Measurements from ENCODE around the gene KRTAP10-5.

KRTAP10-5 gene

DNA sequence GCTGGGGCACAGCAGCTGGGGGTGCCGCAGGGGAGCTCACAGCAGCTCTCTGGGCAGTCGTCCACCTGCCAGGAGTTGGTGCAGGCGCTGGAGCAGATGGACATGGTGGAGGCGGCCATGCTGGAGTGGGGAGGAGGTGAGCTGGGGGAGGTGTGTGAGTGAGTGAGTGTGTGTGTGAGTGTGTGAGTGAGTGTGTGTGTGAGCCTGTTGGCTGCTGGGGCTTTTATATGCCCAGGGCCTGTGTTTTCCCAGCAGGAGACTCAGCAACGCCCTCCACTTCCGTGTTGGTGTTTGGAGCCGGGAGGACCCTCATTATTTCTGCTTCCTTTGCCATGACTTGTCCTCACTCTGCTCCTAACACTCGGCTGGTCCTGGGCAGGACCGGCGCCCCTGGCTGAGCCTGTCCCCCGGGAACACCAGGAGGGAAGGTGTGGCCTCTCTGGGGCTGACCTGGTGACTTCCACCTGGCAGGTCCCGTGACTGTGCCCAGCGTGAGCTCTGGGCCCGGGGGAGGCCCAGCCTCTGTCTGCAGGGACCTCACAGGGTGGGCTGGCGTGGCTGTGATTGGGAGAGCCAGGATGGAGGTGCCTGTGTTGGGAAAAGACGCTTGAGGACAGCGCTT lies 29.0 kb downstream of the KRTAP10-5 start, which contains the start of gene KRTAP10-2:
TSS of gene KRTAP10-2 (minus strand) at position 166 of the 622 bp plus-strand sequence. CDS start at position 119, 47 bp downstream.
- TF ChIP-seq TCF4 (CRISPR knock-in tag; IDR thresholded peaks at IDR 0.05; ENCODE audit: borderline replicate concordance), result no peak
- no peak for TF ChIP-seq PPARA (CRISPR knock-in tag; IDR thresholded peaks at IDR 0.05; ENCODE audit: borderline replicate concordance)
- TF ChIP-seq ZNF8 (CRISPR knock-in tag; IDR thresholded peaks at IDR 0.05), result no peak
- no peak for TF ChIP-seq CSDC2 (CRISPR knock-in tag; IDR thresholded peaks at IDR 0.05)
- no peak for TF ChIP-seq SNAI2 (CRISPR knock-in tag; IDR thresholded peaks at IDR 0.05)
- no peak for ATAC-seq

- TF ChIP-seq TOX (CRISPR knock-in tag; IDR thresholded peaks at IDR 0.05; ENCODE audit: borderline replicate concordance), result no peak
- TF ChIP-seq ESRRG (CRISPR knock-in tag; IDR thresholded peaks at IDR 0.05), result no peak
- no peak for TF ChIP-seq RARB (CRISPR knock-in tag; IDR thresholded peaks at IDR 0.05)
- no peak for ATAC-seq
Measured at GRCh38 chr21:44550807-44551206, 29.6 kb downstream of the KRTAP10-5 start.

DNA sequence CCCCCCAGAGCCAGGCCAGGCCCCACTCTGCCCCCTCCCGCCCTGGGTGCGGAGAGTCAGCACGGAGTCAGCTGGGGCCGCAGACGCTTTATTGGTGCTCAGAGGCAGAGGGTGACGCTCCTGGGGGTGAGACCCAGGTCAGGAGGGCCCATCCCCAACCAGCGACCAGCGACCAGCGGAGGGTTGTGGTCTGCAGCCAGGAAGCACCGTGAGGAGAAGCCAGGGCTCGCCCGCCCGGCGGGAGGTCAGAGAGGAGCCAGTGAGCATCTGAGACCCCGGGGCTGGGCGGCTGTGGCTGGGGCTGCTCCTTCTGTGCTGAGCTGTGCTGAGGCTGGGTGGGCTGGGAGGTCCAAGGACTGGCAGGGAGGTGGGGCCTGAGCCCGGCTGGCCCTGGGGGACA lies 30.1 kb downstream of the KRTAP10-5 start:
- 0 out of 3 replicates have a peak, but pooled peaks have one; percentile 18 for ATAC-seq

GRCh38 chr21:44549525-44550211 lies 30.7 kb downstream of the KRTAP10-5 start:
- peak; percentile 32; the same call in 1 of the 3 replicates for ATAC-seq
- TF ChIP-seq RARB (CRISPR knock-in tag; IDR thresholded peaks at IDR 0.05) (no peak), OSR1 (CRISPR knock-in tag; IDR thresholded peaks at IDR 0.05) (no peak), CSDC2 (CRISPR knock-in tag; IDR thresholded peaks at IDR 0.05) (no peak), PPARA (CRISPR knock-in tag; IDR thresholded peaks at IDR 0.05; ENCODE audit: borderline replicate concordance) (no peak)

GRCh38 chr21:44548922-44549321 lies 31.5 kb downstream of the KRTAP10-5 start:
- no peak for ATAC-seq
- no peak for TF ChIP-seq ZC3H10 (CRISPR knock-in tag; IDR thresholded peaks at IDR 0.05)
- TF ChIP-seq GLIS3 (CRISPR knock-in tag; IDR thresholded peaks at IDR 0.05), result no peak
- TF ChIP-seq ESRRG (CRISPR knock-in tag; IDR thresholded peaks at IDR 0.05), result no peak
- TF ChIP-seq PATZ1 (CRISPR knock-in tag; IDR thresholded peaks at IDR 0.05; ENCODE audit: borderline replicate concordance), result no peak
- TF ChIP-seq, protein P1, sequence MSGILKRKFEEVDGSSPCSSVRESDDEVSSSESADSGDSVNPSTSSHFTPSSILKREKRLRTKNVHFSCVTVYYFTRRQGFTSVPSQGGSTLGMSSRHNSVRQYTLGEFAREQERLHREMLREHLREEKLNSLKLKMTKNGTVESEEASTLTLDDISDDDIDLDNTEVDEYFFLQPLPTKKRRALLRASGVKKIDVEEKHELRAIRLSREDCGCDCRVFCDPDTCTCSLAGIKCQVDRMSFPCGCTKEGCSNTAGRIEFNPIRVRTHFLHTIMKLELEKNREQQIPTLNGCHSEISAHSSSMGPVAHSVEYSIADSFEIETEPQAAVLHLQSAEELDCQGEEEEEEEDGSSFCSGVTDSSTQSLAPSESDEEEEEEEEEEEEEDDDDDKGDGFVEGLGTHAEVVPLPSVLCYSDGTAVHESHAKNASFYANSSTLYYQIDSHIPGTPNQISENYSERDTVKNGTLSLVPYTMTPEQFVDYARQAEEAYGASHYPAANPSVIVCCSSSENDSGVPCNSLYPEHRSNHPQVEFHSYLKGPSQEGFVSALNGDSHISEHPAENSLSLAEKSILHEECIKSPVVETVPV (CRISPR knock-in tag; IDR thresholded peaks at IDR 0.05), result no peak
- no peak for TF ChIP-seq ARNTL (CRISPR knock-in tag; IDR thresholded peaks at IDR 0.05; ENCODE audit: borderline replicate concordance, low read depth)
- TF ChIP-seq SNAI2 (CRISPR knock-in tag; IDR thresholded peaks at IDR 0.05), result no peak
- TF ChIP-seq ZNF565 (CRISPR knock-in tag; conservative IDR thresholded peaks at IDR 0.05; ENCODE audit: low read depth), result no peak
- TF ChIP-seq TOX (CRISPR knock-in tag; IDR thresholded peaks at IDR 0.05; ENCODE audit: borderline replicate concordance), result no peak

DNA sequence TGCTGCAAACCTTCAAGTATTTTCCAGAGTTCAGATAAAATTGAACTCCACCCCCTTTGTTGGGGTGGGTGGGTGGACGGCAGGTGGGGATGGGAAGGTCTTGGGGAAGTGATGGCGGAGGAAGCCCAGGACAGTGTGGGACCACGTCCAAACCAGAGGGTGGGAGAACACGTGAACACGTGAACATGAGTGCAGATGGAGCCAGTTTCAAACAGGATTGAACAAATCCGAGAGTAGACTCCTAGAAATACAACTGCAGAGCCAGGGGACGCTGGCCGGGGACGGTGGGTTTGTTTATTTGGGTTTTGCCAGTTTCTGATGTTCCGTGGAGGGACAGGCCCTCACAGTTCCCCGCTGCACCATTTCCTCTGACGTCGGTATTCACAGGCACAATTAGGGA lies 32.0 kb downstream of the KRTAP10-5 start:
- TF ChIP-seq CSDC2 (CRISPR knock-in tag; IDR thresholded peaks at IDR 0.05) (no peak), ARNTL (CRISPR knock-in tag; IDR thresholded peaks at IDR 0.05; ENCODE audit: borderline replicate concordance, low read depth) (no peak), ISL1 (CRISPR knock-in tag; IDR thresholded peaks at IDR 0.05) (no peak), PPARA (CRISPR knock-in tag; IDR thresholded peaks at IDR 0.05; ENCODE audit: borderline replicate concordance) (no peak), ZNF565 (CRISPR knock-in tag; conservative IDR thresholded peaks at IDR 0.05; ENCODE audit: low read depth) (no peak), TCF4 (CRISPR knock-in tag; IDR thresholded peaks at IDR 0.05; ENCODE audit: borderline replicate concordance) (no peak), ZFP30 (CRISPR knock-in tag; IDR thresholded peaks at IDR 0.05) (no peak), RARB (CRISPR knock-in tag; IDR thresholded peaks at IDR 0.05) (no peak), ZNF8 (CRISPR knock-in tag; IDR thresholded peaks at IDR 0.05) (no peak), TOX (CRISPR knock-in tag; IDR thresholded peaks at IDR 0.05; ENCODE audit: borderline replicate concordance) (no peak), ZFP3 (CRISPR knock-in tag; IDR thresholded peaks at IDR 0.05) (no peak), PATZ1 (CRISPR knock-in tag; IDR thresholded peaks at IDR 0.05; ENCODE audit: borderline replicate concordance) (no peak)
- TF ChIP-seq, protein P2, sequence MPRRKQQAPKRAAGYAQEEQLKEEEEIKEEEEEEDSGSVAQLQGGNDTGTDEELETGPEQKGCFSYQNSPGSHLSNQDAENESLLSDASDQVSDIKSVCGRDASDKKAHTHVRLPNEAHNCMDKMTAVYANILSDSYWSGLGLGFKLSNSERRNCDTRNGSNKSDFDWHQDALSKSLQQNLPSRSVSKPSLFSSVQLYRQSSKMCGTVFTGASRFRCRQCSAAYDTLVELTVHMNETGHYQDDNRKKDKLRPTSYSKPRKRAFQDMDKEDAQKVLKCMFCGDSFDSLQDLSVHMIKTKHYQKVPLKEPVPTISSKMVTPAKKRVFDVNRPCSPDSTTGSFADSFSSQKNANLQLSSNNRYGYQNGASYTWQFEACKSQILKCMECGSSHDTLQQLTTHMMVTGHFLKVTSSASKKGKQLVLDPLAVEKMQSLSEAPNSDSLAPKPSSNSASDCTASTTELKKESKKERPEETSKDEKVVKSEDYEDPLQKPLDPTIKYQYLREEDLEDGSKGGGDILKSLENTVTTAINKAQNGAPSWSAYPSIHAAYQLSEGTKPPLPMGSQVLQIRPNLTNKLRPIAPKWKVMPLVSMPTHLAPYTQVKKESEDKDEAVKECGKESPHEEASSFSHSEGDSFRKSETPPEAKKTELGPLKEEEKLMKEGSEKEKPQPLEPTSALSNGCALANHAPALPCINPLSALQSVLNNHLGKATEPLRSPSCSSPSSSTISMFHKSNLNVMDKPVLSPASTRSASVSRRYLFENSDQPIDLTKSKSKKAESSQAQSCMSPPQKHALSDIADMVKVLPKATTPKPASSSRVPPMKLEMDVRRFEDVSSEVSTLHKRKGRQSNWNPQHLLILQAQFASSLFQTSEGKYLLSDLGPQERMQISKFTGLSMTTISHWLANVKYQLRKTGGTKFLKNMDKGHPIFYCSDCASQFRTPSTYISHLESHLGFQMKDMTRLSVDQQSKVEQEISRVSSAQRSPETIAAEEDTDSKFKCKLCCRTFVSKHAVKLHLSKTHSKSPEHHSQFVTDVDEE (CRISPR knock-in tag; IDR thresholded peaks at IDR 0.05), result no peak
- ATAC-seq, result no peak
